DND-41 (cell line): Measurements from ENCODE around the gene EPB41L4A.

ENCODE experiments used
- EZH2 ChIP-seq: IDR thresholded peaks from 3 replicates; pipeline ENCODE4 v1.6.1; 2012; ENCODE audit warnings: borderline replicate concordance, low read depth, mild to moderate bottlenecking, moderate library complexity, low read length, inconsistent platforms; ENCODE audit not compliant: severe bottlenecking
- TF ChIP-seq, protein P1 (sequence below): IDR thresholded peaks from 2 replicates; pipeline ENCODE4 v1.5.1; 2012; ENCODE audit warnings: borderline replicate concordance, low read length, moderate library complexity, mild to moderate bottlenecking; ENCODE audit not compliant: poor library complexity, severe bottlenecking; ENCODE audit errors: extremely low read depth

DNA sequence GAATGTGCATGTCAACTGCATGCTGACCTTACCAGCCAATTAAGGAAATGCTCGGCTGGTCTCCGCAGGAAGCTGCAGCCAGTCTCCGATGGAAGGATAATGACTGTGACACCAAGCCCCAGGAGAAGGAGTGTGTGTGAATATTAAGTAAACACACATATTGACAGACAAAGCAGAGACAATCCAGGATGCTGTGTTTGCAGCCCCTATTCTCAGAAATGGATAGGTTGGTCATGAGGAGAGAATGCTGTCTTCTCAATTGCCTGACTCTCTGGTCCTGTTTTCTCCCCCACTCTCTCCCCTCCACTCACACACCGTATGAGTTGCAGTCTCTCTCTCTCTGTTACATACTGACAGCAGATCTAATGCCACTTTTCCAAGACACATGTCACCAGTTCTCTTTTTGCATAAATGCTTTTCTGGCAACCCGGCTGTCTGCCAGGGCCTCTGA is 85.7 kb downstream of the EPB41L4A start:
- TF ChIP-seq, protein P1, sequence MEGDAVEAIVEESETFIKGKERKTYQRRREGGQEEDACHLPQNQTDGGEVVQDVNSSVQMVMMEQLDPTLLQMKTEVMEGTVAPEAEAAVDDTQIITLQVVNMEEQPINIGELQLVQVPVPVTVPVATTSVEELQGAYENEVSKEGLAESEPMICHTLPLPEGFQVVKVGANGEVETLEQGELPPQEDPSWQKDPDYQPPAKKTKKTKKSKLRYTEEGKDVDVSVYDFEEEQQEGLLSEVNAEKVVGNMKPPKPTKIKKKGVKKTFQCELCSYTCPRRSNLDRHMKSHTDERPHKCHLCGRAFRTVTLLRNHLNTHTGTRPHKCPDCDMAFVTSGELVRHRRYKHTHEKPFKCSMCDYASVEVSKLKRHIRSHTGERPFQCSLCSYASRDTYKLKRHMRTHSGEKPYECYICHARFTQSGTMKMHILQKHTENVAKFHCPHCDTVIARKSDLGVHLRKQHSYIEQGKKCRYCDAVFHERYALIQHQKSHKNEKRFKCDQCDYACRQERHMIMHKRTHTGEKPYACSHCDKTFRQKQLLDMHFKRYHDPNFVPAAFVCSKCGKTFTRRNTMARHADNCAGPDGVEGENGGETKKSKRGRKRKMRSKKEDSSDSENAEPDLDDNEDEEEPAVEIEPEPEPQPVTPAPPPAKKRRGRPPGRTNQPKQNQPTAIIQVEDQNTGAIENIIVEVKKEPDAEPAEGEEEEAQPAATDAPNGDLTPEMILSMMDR = no peak
- TF ChIP-seq EZH2 = no peak
